Ovary (tissue), 9 donors: ENCODE data around the gene FGFR2. TPM values are rescaled to one million over a fixed set of nuclear protein-coding genes. Genes with fewer than 3 reads are reported as not detected.

Experiments used
- DNase-seq, 5 donors: peaks; one replicate each; pipeline ENCODE4 v3.0.0-alpha.2; 2019 to 2020
- H3K27ac ChIP-seq, 2 donors: fragments of 200-600 bp; one replicate each; pipeline versions ENCODE4 v1.5.1 to v1.8.0; 2019 to 2022
- H3K27me3 ChIP-seq: fragments of 200-600 bp; one replicate; pipeline ENCODE4 v1.8.0; 2022
- H3K36me3 ChIP-seq: fragments of 200-600 bp; sonication (generic); one replicate; pipeline ENCODE4 v1.5.1; 2019
- H3K4me1 ChIP-seq: one replicate; pipeline ENCODE4 v1.8.1; 2013; ENCODE audit warnings: mild to moderate bottlenecking, moderate library complexity; ENCODE audit not compliant: insufficient read depth
- H3K4me3 ChIP-seq: fragments of 200-600 bp; sonication (generic); one replicate; pipeline ENCODE4 v1.5.1; 2017
- H3K9me3 ChIP-seq, 2 donors: fragments of 200-600 bp in 1 of 2; sonication (generic) in 1 of 2; one replicate each; pipeline versions ENCODE4 v1.5.1 to v1.8.1; 2013 to 2019; ENCODE audit warnings: mild to moderate bottlenecking in 1 of 2, moderate library complexity in 1 of 2
- CTCF ChIP-seq, 3 donors: fragments of 450-650 bp in 2 of 3; fragments of 200-600 bp in 1 of 3; IDR thresholded peaks; one replicate each; pipeline versions ENCODE4 v1.5.1 to v1.8.0; 2016 to 2022; ENCODE audit warnings: antibody characterized with exemption in 3 of 3, mild to moderate bottlenecking in 1 of 3
- EP300 ChIP-seq: sonication (generic); formaldehyde crosslinking; IDR thresholded peaks from one replicate; pipeline ENCODE4 v1.6.1; 2017; ENCODE audit warnings: antibody characterized with exemption
- POLR2A ChIP-seq: fragments of 450-650 bp; IDR thresholded peaks from one replicate; pipeline ENCODE4 v1.6.1; 2017; ENCODE audit warnings: antibody characterized with exemption, mild to moderate bottlenecking, moderate library complexity
- WGBS, 3 donors: extraction: QIAGEN DNeasy Blood & Tissue Kit in 1 of 3; methylation state at CpG; one replicate each; pipeline versions ENCODE4 v1.1.5 to v1.1.7; 2013 to 2017; 5-methylcytosine and 5-hydroxymethylcytosine counted together
- intact Hi-C, 4 donors: fragments of 100-400 bp; cut with DNase I; formaldehyde crosslinking; loops; one replicate each; pipeline versions ENCODE4 v1.11.0 to v1.15.1; 2022 to 2023
- polyA plus RNA-seq, 2 donors: library from polyadenylated mRNA; stranded (reverse); fragments of 200-250 nt in 1 of 2; fragments of 350-450 nt in 1 of 2; fragmentation: Illumina TruSeq in 1 of 2; extraction: RNeasy Lipid Tissue Mini Kit (QIAGEN cat#74804) in 1 of 2; gene quantifications; one replicate each; pipeline ENCODE4 v1.2.3, GENCODE V29; 2013 to 2014
- total RNA-seq, 7 donors: library from RNA; depleted of rRNA in 2 of 7; stranded (reverse); fragments of >200 nt in 2 of 7; fragmentation: NEBNext Ultra II Directional in 3 of 7; extraction: Animal tissue kit (Norgen Biotek cat#: 25700) in 3 of 7; gene quantifications; one replicate each; pipeline versions ENCODE4 v1.1.0 to v1.2.4, GENCODE V29; 2016 to 2023
- donor health status: DM: no; HTN: no; CAD: no; lungs with moderate emphysema.
- donor health status: DM: no; HTN: no; CAD: no.
- donor health status: Bipolar disorder and iron deficiency.
- donor health status: DM: yes; HTN: yes; CAD: no.
- donor health status: DM: no; HTN: no; CAD: no.
- donor health status: DM: yes; HTN: yes; CAD: no.

Gene FGFR2
- total and polyA plus RNA-seq, 9 donors: 8.8 to 52.2 (median 26.5) TPM

GRCh38 chr10:121535381-121535780 lies 62.9 kb downstream of the FGFR2 start:
- TF ChIP-seq CTCF (IDR thresholded peaks at IDR 0.05) (no peak), EP300 (no peak), POLR2A (no peak)
- no peak for DNase-seq
- Histone ChIP-seq H3K4me3 (no peak overlapping the region), H3K36me3 (no peaks in the 10 kb centered on the region), H3K27ac (no peak overlapping the region), H3K27me3 (no peaks in the 10 kb centered on the region), H3K9me3 (no peaks in the 10 kb centered on the region), H3K4me1 (peaks cover under 1% of the 10 kb centered on the region)
- intact Hi-C loops: no loop called here
- 93 to 96% (median 94%) methylated on average over 8 of the region's 8 CpGs for whole genome bisulfite sequencing, 3 donors

GRCh38 chr10:121532292-121532864 lies 65.9 kb downstream of the FGFR2 start:
- TF ChIP-seq CTCF (IDR thresholded peaks at IDR 0.05) (no peak), EP300 (no peak), POLR2A (no peak)
- no peaks in the 10 kb centered on the region for H3K36me3 ChIP-seq
- H3K27me3 ChIP-seq: no peaks in the 10 kb centered on the region
- H3K4me1 ChIP-seq: peaks cover 2% of the 10 kb centered on the region
- H3K4me3 ChIP-seq: no peak overlapping the region
- intact Hi-C loops: no loop called here
- no peaks in the 10 kb centered on the region for H3K9me3 ChIP-seq
- DNase-seq: no peak
- 90 to 92% (median 91%) methylated on average over 13 of the region's 13 CpGs for WGBS, 3 donors
- H3K27ac ChIP-seq: no peak overlapping the region

GRCh38 chr10:121531830-121532178 lies 66.4 kb downstream of the FGFR2 start:
- intact Hi-C loops: no loop called here
- no peak overlapping the region for H3K4me3 ChIP-seq
- WGBS, 3 donors: 94 to 96% (median 96%) methylated on average over 11 of the region's 11 CpGs
- H3K27me3 ChIP-seq: no peaks in the 10 kb centered on the region
- H3K36me3 ChIP-seq: no peaks in the 10 kb centered on the region
- H3K27ac ChIP-seq: no peak overlapping the region
- H3K4me1 ChIP-seq: peaks cover 2% of the 10 kb centered on the region
- DNase-seq: no peak
- H3K9me3 ChIP-seq: no peaks in the 10 kb centered on the region
- no peak for TF ChIP-seq POLR2A
- TF ChIP-seq CTCF (IDR thresholded peaks at IDR 0.05): no peak
- no peak for TF ChIP-seq EP300

- DNase-seq: no peak
- peaks cover 2% of the 10 kb centered on the region for H3K4me1 ChIP-seq
Measured at GRCh38 chr10:121531076-121531829, 67.0 kb downstream of the FGFR2 start.

More at GRCh38 chr10:121531076-121531829, 67.0 kb downstream of the FGFR2 start:
- no peak overlapping the region for H3K27ac ChIP-seq
- H3K36me3 ChIP-seq: no peaks in the 10 kb centered on the region
- no peaks in the 10 kb centered on the region for H3K9me3 ChIP-seq
- H3K27me3 ChIP-seq: no peaks in the 10 kb centered on the region
- no peak for TF ChIP-seq CTCF (IDR thresholded peaks at IDR 0.05)
- TF ChIP-seq POLR2A: no peak
- TF ChIP-seq EP300: no peak
- WGBS, 3 donors: 91 to 95% (median 94%) methylated on average over 13 of the region's 13 CpGs
- intact Hi-C loops: no loop called here
- H3K4me3 ChIP-seq: no peak overlapping the region
